Ishikawa (cell line): Measurements from ENCODE around the gene ATP8A2.

Source experiments
- CEBPB ChIP-seq: IDR thresholded peaks from 2 replicates; pipeline ENCODE4 v1.6.1; 2012
- CREB1 ChIP-seq: IDR thresholded peaks from 2 replicates; pipeline ENCODE4 v1.6.1; 2012; ENCODE audit warnings: low read depth
- EGR1 ChIP-seq: IDR thresholded peaks from 2 replicates; pipeline ENCODE4 v1.6.1; 2012
- EP300 ChIP-seq: IDR thresholded peaks from 2 replicates; pipeline ENCODE4 v1.6.1; 2012; ENCODE audit warnings: borderline replicate concordance
- FOXM1 ChIP-seq: IDR thresholded peaks from 2 replicates; pipeline ENCODE4 v1.6.1; 2012; ENCODE audit warnings: low read depth, borderline replicate concordance
- MAX ChIP-seq: IDR thresholded peaks from 2 replicates; pipeline ENCODE4 v1.6.1; 2012
- NFIC ChIP-seq: IDR thresholded peaks from 2 replicates; pipeline ENCODE4 v1.6.1; 2012
- RAD21 ChIP-seq: IDR thresholded peaks from 2 replicates; pipeline ENCODE4 v1.6.1; 2012; ENCODE audit warnings: low read depth
- REST ChIP-seq: IDR thresholded peaks from 2 replicates; pipeline ENCODE4 v1.6.1; 2012; ENCODE audit warnings: low read depth, mild to moderate bottlenecking
- TAF1 ChIP-seq: IDR thresholded peaks from 2 replicates; pipeline ENCODE4 v1.6.1; 2012; ENCODE audit warnings: low read depth, mild to moderate bottlenecking
- TCF12 ChIP-seq: IDR thresholded peaks from 2 replicates; pipeline ENCODE4 v1.6.1; 2012; ENCODE audit warnings: low read depth
- TEAD4 ChIP-seq: IDR thresholded peaks from 2 replicates; pipeline ENCODE4 v1.6.1; 2012
- USF1 ChIP-seq: IDR thresholded peaks from 2 replicates; pipeline ENCODE4 v1.6.1; 2012
- YY1 ChIP-seq: IDR thresholded peaks from 2 replicates; pipeline ENCODE4 v1.6.1; 2012; ENCODE audit warnings: low read depth
- ZBTB7A ChIP-seq: IDR thresholded peaks from 2 replicates; pipeline ENCODE4 v1.6.1; 2012; ENCODE audit warnings: low read depth

Gene ATP8A2

DNA sequence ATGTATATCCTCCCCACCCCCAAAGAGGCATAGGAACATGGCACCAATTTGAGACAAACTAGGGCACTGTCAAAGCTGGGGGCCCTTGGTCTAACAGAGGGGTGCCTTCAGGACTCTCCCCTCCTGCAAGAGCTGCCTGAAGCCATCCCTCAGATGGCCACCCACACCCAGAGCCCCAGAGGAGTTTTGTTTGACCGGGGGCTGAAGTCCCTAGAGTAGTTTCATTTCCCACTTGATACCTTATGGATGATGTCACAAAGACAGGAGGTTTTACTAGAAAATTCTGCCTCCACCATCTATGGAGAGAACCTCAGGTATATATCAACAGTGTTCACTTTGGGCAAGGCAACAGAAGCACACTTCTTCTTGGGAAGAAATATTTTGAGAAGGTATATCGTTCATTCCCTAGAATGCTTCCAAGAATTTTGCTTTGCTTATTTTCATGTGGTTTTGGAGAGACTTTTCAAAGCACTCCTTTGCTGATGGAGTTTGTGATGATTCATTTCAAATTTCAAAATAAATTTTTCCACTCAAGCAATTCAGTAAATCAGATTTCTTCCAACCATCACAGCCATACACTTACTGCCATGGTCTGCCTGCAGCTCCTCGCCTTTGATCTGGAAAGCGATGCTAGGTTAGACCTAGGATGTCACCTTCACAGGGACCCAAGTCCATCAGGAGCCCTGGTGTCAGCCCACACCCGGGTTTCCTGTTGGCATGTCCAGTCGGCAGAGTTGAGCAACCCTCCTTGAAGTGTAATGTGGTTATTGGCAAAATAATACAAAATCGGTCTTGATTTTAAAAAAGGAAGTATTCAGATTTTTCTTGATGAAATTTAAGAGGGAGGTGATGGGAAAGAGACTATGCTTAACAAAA lies 473.0 kb downstream of the ATP8A2 start:
- TF ChIP-seq EP300 (no peak), ZBTB7A (no peak), FOXM1 (no peak), CEBPB (no peak), RAD21 (no peak), TCF12 (no peak), YY1 (no peak), TEAD4 (no peak), USF1 (no peak), NFIC (no peak), CREB1 (no peak), EGR1 (no peak), REST (no peak), MAX (no peak), TAF1 (no peak)

DNA sequence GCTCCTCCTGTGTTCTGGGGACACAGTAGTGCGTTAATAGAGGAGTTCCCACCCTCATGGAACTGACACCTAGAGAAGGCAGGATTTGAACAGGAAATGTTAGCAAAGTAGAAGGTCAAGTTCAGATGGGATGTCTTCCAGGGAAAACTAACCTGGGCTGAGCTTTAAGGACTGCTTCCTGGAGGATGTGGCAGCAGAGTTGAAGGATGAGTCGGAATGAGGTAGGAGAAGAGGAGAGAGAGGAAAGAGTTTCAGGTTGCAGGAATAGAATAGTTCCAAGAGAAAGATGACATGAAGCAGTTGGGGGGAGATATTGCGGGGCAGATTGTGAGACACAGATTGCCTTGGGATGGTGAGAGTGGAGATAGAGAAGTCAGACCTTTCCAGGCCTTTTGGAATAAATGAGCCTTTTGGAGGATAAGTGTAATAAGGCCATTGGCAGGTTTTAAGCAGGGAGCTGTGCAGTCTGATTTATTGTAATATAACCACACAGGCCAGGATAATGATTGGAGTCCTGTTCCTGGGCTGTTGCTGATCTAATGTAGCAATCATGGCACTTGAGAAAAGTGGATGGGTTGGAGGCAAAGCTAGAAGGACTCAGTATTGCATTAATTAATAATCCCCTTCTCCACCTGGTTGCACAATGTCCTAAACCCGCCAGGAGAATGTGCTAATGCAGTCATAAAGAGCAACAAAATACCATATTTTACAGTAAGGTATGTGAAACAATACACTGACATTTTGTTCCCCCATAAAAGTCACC lies 474.6 kb downstream of the ATP8A2 start:
- TF ChIP-seq ZBTB7A (no peak), NFIC (no peak), MAX (no peak)

- no peak for TF ChIP-seq EP300
- TF ChIP-seq EGR1: no peak
- no peak for TF ChIP-seq TEAD4
- TF ChIP-seq YY1: no peak
- no peak for TF ChIP-seq MAX
Measured at GRCh38 chr13:25847145-25847544, 475.4 kb downstream of the ATP8A2 start.

DNA sequence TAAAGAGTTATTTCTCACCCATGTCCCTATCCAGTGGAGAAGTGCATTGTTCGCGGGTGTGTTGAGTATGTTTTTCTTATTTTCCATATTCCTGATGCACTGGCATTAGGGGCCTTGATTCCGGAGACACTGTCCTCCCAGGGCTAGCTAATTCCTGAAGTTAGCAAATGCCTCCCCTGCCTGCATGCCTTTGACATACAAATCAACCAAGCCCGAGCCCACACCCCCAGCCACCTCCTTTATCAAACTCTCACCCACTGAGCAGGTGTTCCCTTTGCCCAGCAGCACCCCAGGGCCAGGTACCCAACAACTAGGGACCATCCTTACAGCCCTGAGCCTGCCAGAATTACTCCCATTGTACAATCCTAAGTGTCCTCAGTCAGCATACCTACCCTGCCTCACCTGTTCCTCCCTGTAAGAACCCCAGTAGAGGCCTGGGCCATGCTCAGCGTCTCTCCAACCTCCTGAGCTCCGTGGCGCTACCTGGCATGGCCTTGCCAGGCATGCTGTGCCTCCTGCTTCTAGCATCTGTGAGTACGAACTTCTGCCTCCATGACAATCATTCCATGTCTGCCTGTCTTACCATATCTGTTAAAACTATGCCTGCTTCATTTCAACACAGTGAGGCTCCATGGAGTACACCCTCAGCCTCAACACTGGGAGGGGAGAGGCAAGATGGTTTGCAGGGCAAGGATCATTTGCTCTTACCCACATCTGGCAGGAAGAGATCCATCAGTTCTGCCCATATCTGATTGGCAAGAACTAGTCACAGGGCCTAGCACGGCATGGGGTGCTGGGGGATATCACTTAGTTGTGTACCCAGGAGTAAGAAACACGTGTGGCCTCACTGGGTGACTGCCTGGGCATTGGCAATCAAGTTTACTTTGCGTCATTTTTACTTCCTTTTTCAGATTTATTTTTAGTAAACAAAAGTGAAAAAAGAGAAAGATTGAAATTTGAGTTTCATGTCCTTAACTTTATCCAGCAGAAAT lies 476.2 kb downstream of the ATP8A2 start:
- TF ChIP-seq RAD21 (no peak), YY1 (no peak), MAX (no peak), CEBPB (no peak), ZBTB7A (no peak), EP300 (no peak), FOXM1 (no peak), TEAD4 (no peak), NFIC (no peak)

- TF ChIP-seq FOXM1 (no peak), CEBPB (no peak), TCF12 (no peak), YY1 (no peak), ZBTB7A (no peak), REST (no peak), EP300 (no peak), TAF1 (no peak), USF1 (no peak)
Measured at GRCh38 chr13:25848812-25849745, 477.3 kb downstream of the ATP8A2 start.
